ENCODE measurements around the gene KNTC1.

DNA sequence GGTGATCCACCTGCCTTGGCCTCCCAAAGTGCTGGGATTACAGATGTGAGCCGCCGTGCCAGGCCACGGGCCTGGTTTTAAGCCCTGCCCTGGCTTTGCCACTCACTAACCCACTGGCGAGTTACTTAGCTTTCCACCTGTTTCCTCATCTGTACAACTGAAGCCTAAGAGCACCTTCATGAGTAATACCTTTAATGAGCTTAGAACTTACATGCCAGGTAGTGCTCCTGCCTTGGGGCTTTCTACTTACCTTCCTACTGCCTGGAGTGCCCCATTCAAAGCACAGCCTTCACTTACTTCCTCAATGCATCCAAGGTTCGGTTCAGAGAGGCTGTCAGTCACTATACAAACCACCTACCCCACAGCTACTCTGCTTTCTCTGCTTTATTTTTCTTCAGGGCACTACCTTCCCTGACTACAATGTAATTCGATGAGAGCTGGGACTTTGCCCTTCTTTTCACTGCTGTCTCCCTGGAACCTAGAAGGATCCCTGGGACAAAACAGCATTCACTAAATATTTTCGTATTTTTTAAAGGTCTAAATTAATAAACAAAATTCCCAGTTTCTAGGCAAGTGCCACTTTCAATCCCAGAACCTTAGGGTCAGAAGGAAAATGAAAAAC is 40.1 kb upstream of the KNTC1 start:
- TF ChIP-seq, protein P1, sequence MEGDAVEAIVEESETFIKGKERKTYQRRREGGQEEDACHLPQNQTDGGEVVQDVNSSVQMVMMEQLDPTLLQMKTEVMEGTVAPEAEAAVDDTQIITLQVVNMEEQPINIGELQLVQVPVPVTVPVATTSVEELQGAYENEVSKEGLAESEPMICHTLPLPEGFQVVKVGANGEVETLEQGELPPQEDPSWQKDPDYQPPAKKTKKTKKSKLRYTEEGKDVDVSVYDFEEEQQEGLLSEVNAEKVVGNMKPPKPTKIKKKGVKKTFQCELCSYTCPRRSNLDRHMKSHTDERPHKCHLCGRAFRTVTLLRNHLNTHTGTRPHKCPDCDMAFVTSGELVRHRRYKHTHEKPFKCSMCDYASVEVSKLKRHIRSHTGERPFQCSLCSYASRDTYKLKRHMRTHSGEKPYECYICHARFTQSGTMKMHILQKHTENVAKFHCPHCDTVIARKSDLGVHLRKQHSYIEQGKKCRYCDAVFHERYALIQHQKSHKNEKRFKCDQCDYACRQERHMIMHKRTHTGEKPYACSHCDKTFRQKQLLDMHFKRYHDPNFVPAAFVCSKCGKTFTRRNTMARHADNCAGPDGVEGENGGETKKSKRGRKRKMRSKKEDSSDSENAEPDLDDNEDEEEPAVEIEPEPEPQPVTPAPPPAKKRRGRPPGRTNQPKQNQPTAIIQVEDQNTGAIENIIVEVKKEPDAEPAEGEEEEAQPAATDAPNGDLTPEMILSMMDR (IDR thresholded peaks at IDR 0.05), result no peak
- TF ChIP-seq POLR2A (IDR thresholded peaks at IDR 0.05), result no peak
